A549 (cell line): ENCODE measurements around the gene FGF19. TPM values are rescaled to one million over a fixed set of nuclear protein-coding genes. Genes with fewer than 3 reads are reported as not detected.

Source experiments
- ATAC-seq, 2 experiments: fragments of 200-7000 bp in 1 of 2; fragments of >200 bp in 1 of 2; cut with Nextera tagmentation in 1 of 2; cut with Tn5 transposase in 1 of 2; 3 replicates each; pipeline versions ENCODE4 v1.8.0 to v1.9.1; 2018 to 2020; ENCODE audit warnings: mild to moderate bottlenecking in 1 of 2, moderate library complexity in 1 of 2
- CTCF ChIA-PET: fragments of 300-600 bp; sonication (Branson Sonifier 250); formaldehyde crosslinking; extraction: SDS; loops from one replicate; lab custom pipeline; 2021; ENCODE audit warnings: antibody characterized with exemption, inconsistent platforms; lab: Yijun Ruan, JAX
- POLR2A ChIA-PET: fragments of 350-600 bp; formaldehyde crosslinking; extraction: SDS; loops from one replicate; lab custom pipeline; 2021; ENCODE audit warnings: antibody characterized with exemption, inconsistent platforms; lab: Yijun Ruan, JAX
- DNase-seq, 2 experiments: peaks; one replicate each; pipeline versions ENCODE4 v3.0.0 to v3.0.0-alpha.2; 2011 to 2016; ENCODE audit warnings: low read depth in 1 of 2, low spot score in 1 of 2
- FAIRE-seq: peaks from 2 replicates; lab custom pipeline; 2011; peaks lifted over from hg19 to GRCh38; lab: Jason Lieb, UNC
- H3K27ac ChIP-seq, 2 experiments: fragments of >200 bp; sonication (Bioruptor Twin); formaldehyde crosslinking; 3 replicates each; pipeline ENCODE4 v1.5.1; 2016 to 2017
- H3K4me1 ChIP-seq: fragments of >200 bp; sonication (Bioruptor Twin); formaldehyde crosslinking; 3 replicates; pipeline ENCODE4 v1.6.1; 2016
- H3K4me2 ChIP-seq: fragments of >200 bp; sonication (Bioruptor Twin); formaldehyde crosslinking; 3 replicates; pipeline ENCODE4 v1.6.1; 2016
- H3K4me3 ChIP-seq: fragments of >200 bp; sonication (Bioruptor Twin); formaldehyde crosslinking; 3 replicates; pipeline ENCODE4 v1.5.1; 2016
- H3K9me3 ChIP-seq: fragments of >200 bp; sonication (Bioruptor Twin); formaldehyde crosslinking; 3 replicates; pipeline ENCODE4 v1.6.1; 2016
- ELK1 ChIP-seq: fragments of 150-350 bp; IDR thresholded peaks from 2 replicates; pipeline ENCODE4 v1.6.1; 2014; ENCODE audit warnings: low read depth, mild to moderate bottlenecking, low read length
- EP300 ChIP-seq, 2 experiments: fragments of >200 bp; sonication (Bioruptor Twin); formaldehyde crosslinking; IDR thresholded peaks; 2 replicates in 1 of 2; 3 replicates in 1 of 2; pipeline ENCODE4 v1.6.1; 2016 to 2017
- ESRRA ChIP-seq: fragments of 150-350 bp; IDR thresholded peaks from 2 replicates; pipeline ENCODE4 v1.6.1; 2014; ENCODE audit warnings: mild to moderate bottlenecking, low read length, borderline replicate concordance
- FOSL2 ChIP-seq, 2 experiments: fragments of 450-650 bp in 1 of 2; fragments of >200 bp in 1 of 2; sonication (Bioruptor Twin) in 1 of 2; formaldehyde crosslinking; IDR thresholded peaks; 2 replicates each; pipeline versions ENCODE4 v1.5.0 to v1.6.1; 2016 to 2020; ENCODE audit warnings: mild to moderate bottlenecking in 1 of 2, moderate library complexity in 1 of 2
- FOXS1 ChIP-seq: fragments of 250-450 bp; sonication (Bioruptor Pico); IDR thresholded peaks from 2 replicates; pipeline ENCODE4 v1.5.0; 2020; ENCODE audit warnings: mild to moderate bottlenecking, moderate library complexity
- GATA3 ChIP-seq: IDR thresholded peaks from 2 replicates; pipeline ENCODE4 v1.6.1; 2012; ENCODE audit warnings: borderline replicate concordance
- HEYL ChIP-seq: fragments of 250-450 bp; sonication (Bioruptor Pico); IDR thresholded peaks from 2 replicates; pipeline ENCODE4 v1.8.0; 2021; ENCODE audit warnings: mild to moderate bottlenecking, moderate library complexity
- HMGXB4 ChIP-seq: fragments of 250-450 bp; sonication (Bioruptor Pico); IDR thresholded peaks from 2 replicates; pipeline ENCODE4 v1.5.0; 2021; ENCODE audit warnings: mild to moderate bottlenecking, moderate library complexity, borderline replicate concordance
- HOXA7 ChIP-seq: fragments of 250-450 bp; sonication (Bioruptor Pico); IDR thresholded peaks from 2 replicates; pipeline ENCODE4 v1.5.0; 2020; ENCODE audit warnings: mild to moderate bottlenecking, moderate library complexity
- HOXB13 ChIP-seq: fragments of 250-450 bp; sonication (Bioruptor Pico); IDR thresholded peaks from 2 replicates; pipeline ENCODE4 v1.5.0; 2020; ENCODE audit warnings: low read depth, mild to moderate bottlenecking, moderate library complexity
- JUN ChIP-seq, 2 experiments: fragments of >200 bp; sonication (Bioruptor Twin); formaldehyde crosslinking; IDR thresholded peaks; 2 replicates in 1 of 2; 3 replicates in 1 of 2; pipeline ENCODE4 v1.6.1; 2016 to 2017
- KDM1A ChIP-seq: fragments of 200-600 bp; sonication (generic); IDR thresholded peaks from 2 replicates; pipeline ENCODE4 v1.6.1; 2016; ENCODE audit warnings: low read depth, mild to moderate bottlenecking
- KDM5A ChIP-seq: fragments of 200-600 bp; sonication (generic); IDR thresholded peaks from 2 replicates; pipeline ENCODE4 v1.6.1; 2016; ENCODE audit warnings: antibody characterized with exemption, mild to moderate bottlenecking
- RAD21 ChIP-seq, 2 experiments: fragments of >200 bp in 1 of 2; sonication (Bioruptor Twin) in 1 of 2; formaldehyde crosslinking in 1 of 2; IDR thresholded peaks in 1 of 2; conservative IDR thresholded peaks in 1 of 2; 2 replicates in 1 of 2; 3 replicates in 1 of 2; pipeline ENCODE4 v1.6.1; 2012 to 2018; ENCODE audit warnings: inconsistent platforms in 1 of 2
- RARB ChIP-seq: fragments of 250-450 bp; sonication (Bioruptor Pico); IDR thresholded peaks from 2 replicates; pipeline ENCODE4 v1.8.0; 2021; ENCODE audit warnings: mild to moderate bottlenecking, moderate library complexity
- REST ChIP-seq: fragments of 200-600 bp; sonication (generic); IDR thresholded peaks from 2 replicates; pipeline ENCODE4 v1.6.1; 2016; ENCODE audit warnings: antibody characterized with exemption, mild to moderate bottlenecking, moderate library complexity
- RNF2 ChIP-seq: fragments of 200-600 bp; sonication (generic); IDR thresholded peaks from 2 replicates; pipeline ENCODE4 v1.6.1; 2016; ENCODE audit warnings: low read depth, mild to moderate bottlenecking, antibody characterized with exemption, moderate library complexity, borderline replicate concordance
- SREBF2 ChIP-seq: fragments of 450-650 bp; IDR thresholded peaks from 2 replicates; pipeline ENCODE4 v1.6.1; 2014; ENCODE audit warnings: mild to moderate bottlenecking, moderate library complexity
- TP53 ChIP-seq: fragments of 250-450 bp; sonication (Bioruptor Pico); IDR thresholded peaks from 2 replicates; pipeline ENCODE4 v1.5.0; 2021; ENCODE audit warnings: mild to moderate bottlenecking, moderate library complexity
- WGBS: methylation state at CpG from one replicate; pipeline ENCODE4 v1.1.6; 2017; ENCODE audit errors: missing lambda C conversion rate; 5-methylcytosine and 5-hydroxymethylcytosine counted together
- polyA plus RNA-seq, 4 experiments: library from polyadenylated mRNA; depleted of rRNA in 3 of 4; stranded (reverse); fragments of >200 nt; fragmentation: RNase III in 1 of 4; extraction: RNeasy Plus Mini Kit Qiagen cat#74134 plus additional on column Dnase treatment in 1 of 4; gene quantifications; 2 replicates in 3 of 4; 3 replicates in 1 of 4; pipeline ENCODE4 v1.2.3, GENCODE V29; 2011 to 2017
- TF ChIP-seq, protein P1 (sequence below): fragments of >200 bp; sonication (Bioruptor Twin); formaldehyde crosslinking; IDR thresholded peaks from 3 replicates; pipeline ENCODE4 v1.5.1; 2016
- TF ChIP-seq, protein P2 (sequence below): fragments of >200 bp; sonication (Bioruptor Twin); formaldehyde crosslinking; IDR thresholded peaks from 2 replicates; pipeline ENCODE4 v1.6.1; 2016

FGF19 gene
- polyA plus RNA-seq, 2 of the 4 experiments (the other 2 are of a cell fraction) = 0.05 to 0.31 TPM

DNA sequence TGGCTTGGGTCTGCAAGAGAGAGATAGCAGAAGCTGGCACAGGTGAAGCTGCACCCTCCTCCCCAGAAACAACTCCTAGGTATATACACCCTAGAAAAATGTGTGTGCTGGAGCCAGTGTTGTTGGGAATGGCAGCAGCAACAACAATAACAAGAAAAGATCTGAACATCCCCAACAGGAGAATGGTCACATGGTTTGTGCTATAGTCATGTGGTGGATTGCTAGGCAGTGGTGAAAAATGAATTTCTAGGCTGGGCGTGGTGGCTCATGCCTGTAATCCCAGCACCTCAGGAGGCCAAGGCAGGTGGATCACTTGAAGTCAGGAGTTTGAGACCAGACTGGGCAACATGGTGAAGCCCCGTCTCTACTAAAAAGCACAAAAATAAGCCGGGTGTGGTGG, 31.0 kb upstream of the FGF19 start:
- FAIRE-seq = no peak
- no peak overlapping the region for H3K4me3 ChIP-seq
- peaks cover 9% of the 10 kb centered on the region; the same call in 2 of the 3 replicates for H3K9me3 ChIP-seq
- H3K4me1 ChIP-seq = no peaks in the 10 kb centered on the region
- CTCF ChIA-PET = no interaction called here
- no peak overlapping the region for H3K4me2 ChIP-seq
- TF ChIP-seq ELK1 (no peak), SREBF2 (no peak), FOXS1 (CRISPR knock-in tag) (no peak), FOSL2 (IDR thresholded peaks at IDR 0.05) (no peak), FOSL2 (CRISPR knock-in tag; IDR thresholded peaks at IDR 0.05) (no peak), RAD21 (conservative IDR thresholded peaks at IDR 0.05 in 1 of 2, IDR thresholded peaks at IDR 0.05 in 1 of 2) (no peak), HOXA7 (CRISPR knock-in tag) (no peak), HEYL (CRISPR knock-in tag) (no peak), TP53 (no peak), GATA3 (no peak), RARB (no peak), RNF2 (no peak), ESRRA (no peak), EP300 (IDR thresholded peaks at IDR 0.05) (no peak), HMGXB4 (CRISPR knock-in tag) (no peak), HOXB13 (CRISPR knock-in tag) (no peak), KDM5A (no peak)
- TF ChIP-seq, protein P1, sequence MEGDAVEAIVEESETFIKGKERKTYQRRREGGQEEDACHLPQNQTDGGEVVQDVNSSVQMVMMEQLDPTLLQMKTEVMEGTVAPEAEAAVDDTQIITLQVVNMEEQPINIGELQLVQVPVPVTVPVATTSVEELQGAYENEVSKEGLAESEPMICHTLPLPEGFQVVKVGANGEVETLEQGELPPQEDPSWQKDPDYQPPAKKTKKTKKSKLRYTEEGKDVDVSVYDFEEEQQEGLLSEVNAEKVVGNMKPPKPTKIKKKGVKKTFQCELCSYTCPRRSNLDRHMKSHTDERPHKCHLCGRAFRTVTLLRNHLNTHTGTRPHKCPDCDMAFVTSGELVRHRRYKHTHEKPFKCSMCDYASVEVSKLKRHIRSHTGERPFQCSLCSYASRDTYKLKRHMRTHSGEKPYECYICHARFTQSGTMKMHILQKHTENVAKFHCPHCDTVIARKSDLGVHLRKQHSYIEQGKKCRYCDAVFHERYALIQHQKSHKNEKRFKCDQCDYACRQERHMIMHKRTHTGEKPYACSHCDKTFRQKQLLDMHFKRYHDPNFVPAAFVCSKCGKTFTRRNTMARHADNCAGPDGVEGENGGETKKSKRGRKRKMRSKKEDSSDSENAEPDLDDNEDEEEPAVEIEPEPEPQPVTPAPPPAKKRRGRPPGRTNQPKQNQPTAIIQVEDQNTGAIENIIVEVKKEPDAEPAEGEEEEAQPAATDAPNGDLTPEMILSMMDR = no peak
- TF ChIP-seq, protein P2, sequence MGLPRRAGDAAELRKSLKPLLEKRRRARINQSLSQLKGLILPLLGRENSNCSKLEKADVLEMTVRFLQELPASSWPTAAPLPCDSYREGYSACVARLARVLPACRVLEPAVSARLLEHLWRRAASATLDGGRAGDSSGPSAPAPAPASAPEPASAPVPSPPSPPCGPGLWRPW = no peak
- ATAC-seq = no peak
- 66% methylated on average over 3 of the region's 3 CpGs for WGBS
- POLR2A ChIA-PET = no interaction called here
- no peak for DNase-seq
- no peak overlapping the region for H3K27ac ChIP-seq

- FAIRE-seq = no peak
- POLR2A ChIA-PET = no interaction called here
Measured at GRCh38 chr11:69734367-69734766, 30.5 kb upstream of the FGF19 start.

More at GRCh38 chr11:69734367-69734766, 30.5 kb upstream of the FGF19 start:
- CTCF ChIA-PET = interaction anchor here (0.9 kb wide), 1 partner anchor 16 kb away, joined by 3 read pairs; no protein-coding TSS in a partner anchor
- no peak overlapping the region for H3K27ac ChIP-seq
- TF ChIP-seq KDM5A (no peak), JUN (IDR thresholded peaks at IDR 0.05) (no peak), REST (no peak), KDM1A (no peak)
- no peak overlapping the region for H3K4me2 ChIP-seq
- H3K4me1 ChIP-seq = no peaks in the 10 kb centered on the region
- H3K4me3 ChIP-seq = no peak overlapping the region
- peaks cover 9% of the 10 kb centered on the region; the same call in 2 of the 3 replicates for H3K9me3 ChIP-seq
- no peak for ATAC-seq
- DNase-seq = no peak
- WGBS = 32% methylated on average over 2 of the region's 2 CpGs
